Measurements from ENCODE around the gene SPDEF. TPM values are rescaled to one million over a fixed set of nuclear protein-coding genes. Genes with fewer than 3 reads are reported as not detected.

The SPDEF gene
- total RNA-seq, 1 donor from 2014 or later = 5.0 TPM

- Histone ChIP-seq H3K4me3 (ENCODE audit: low read depth, low read length) (no peak overlapping the region), H3K27me3 (ENCODE audit: control insufficient read depth, insufficient read depth, low read length) (no peaks in the 10 kb centered on the region), H3K36me3 (ENCODE audit: control insufficient read depth, insufficient read depth, low read length) (no peaks in the 10 kb centered on the region)
- no peak for DNase-seq (ENCODE audit: low read depth)
- no peak for FAIRE-seq
- no peak for TF ChIP-seq CTCF (IDR thresholded peaks at IDR 0.05; ENCODE audit: insufficient read depth, low read length, severe bottlenecking)
These were observed 5.0 kb upstream of the SPDEF start for GRCh38 chr6:34561227-34561530.

- FAIRE-seq (no peak), DNase-seq (ENCODE audit: low read depth) (no peak)
- Histone ChIP-seq H3K4me3 (ENCODE audit: low read depth, low read length) (no peak overlapping the region), H3K27me3 (ENCODE audit: control insufficient read depth, insufficient read depth, low read length) (no peaks in the 10 kb centered on the region), H3K36me3 (ENCODE audit: control insufficient read depth, insufficient read depth, low read length) (no peaks in the 10 kb centered on the region)
- no peak for TF ChIP-seq CTCF (IDR thresholded peaks at IDR 0.05; ENCODE audit: insufficient read depth, low read length, severe bottlenecking)
These were observed 4.5 kb upstream of the SPDEF start for GRCh38 chr6:34560366-34561226.

GRCh38 chr6:34559651-34560365 is 3.7 kb upstream of the SPDEF start:
- TF ChIP-seq CTCF (IDR thresholded peaks at IDR 0.05; ENCODE audit: insufficient read depth, low read length, severe bottlenecking) = no peak
- Histone ChIP-seq H3K4me3 (ENCODE audit: low read depth, low read length) (no peak overlapping the region), H3K27me3 (ENCODE audit: control insufficient read depth, insufficient read depth, low read length) (no peaks in the 10 kb centered on the region), H3K36me3 (ENCODE audit: control insufficient read depth, insufficient read depth, low read length) (no peaks in the 10 kb centered on the region)
- peak; percentile 81 for FAIRE-seq
- DNase-seq (ENCODE audit: low read depth) = peak; percentile 40

- Histone ChIP-seq H3K4me3 (ENCODE audit: low read depth, low read length) (no peak overlapping the region), H3K27me3 (ENCODE audit: control insufficient read depth, insufficient read depth, low read length) (no peaks in the 10 kb centered on the region), H3K36me3 (ENCODE audit: control insufficient read depth, insufficient read depth, low read length) (no peaks in the 10 kb centered on the region)
- no peak for TF ChIP-seq CTCF (IDR thresholded peaks at IDR 0.05; ENCODE audit: insufficient read depth, low read length, severe bottlenecking)
- DNase-seq (ENCODE audit: low read depth) (no peak), FAIRE-seq (no peak)
These were observed 2.1 kb upstream of the SPDEF start for GRCh38 chr6:34558172-34558714.

GRCh38 chr6:34557228-34557627 is 1.1 kb upstream of the SPDEF start:
- no peak for TF ChIP-seq CTCF (IDR thresholded peaks at IDR 0.05; ENCODE audit: insufficient read depth, low read length, severe bottlenecking)
- peak; percentile 72 for FAIRE-seq

More at GRCh38 chr6:34557228-34557627, 1.1 kb upstream of the SPDEF start:
- no peaks in the 10 kb centered on the region for H3K27me3 ChIP-seq (ENCODE audit: control insufficient read depth, insufficient read depth, low read length)
- H3K36me3 ChIP-seq (ENCODE audit: control insufficient read depth, insufficient read depth, low read length) = no peaks in the 10 kb centered on the region
- H3K4me3 ChIP-seq (ENCODE audit: low read depth, low read length) = no peak overlapping the region
- no peak for DNase-seq (ENCODE audit: low read depth)

Data from bronchial epithelial cell (primary cell).